B cell (primary cell): Measurements from ENCODE around the gene CBX3. TPM values are rescaled to one million over a fixed set of nuclear protein-coding genes. Genes with fewer than 3 reads are reported as not detected.
A peak's percentile ranks its signal among the peaks of the same experiment; 100 is the strongest.

ENCODE experiments used
- ATAC-seq: fragments of 200-7000 bp; cut with Tn5 transposase; one replicate; pipeline ENCODE4 v1.10.0; 2021; ENCODE audit warnings: low read depth, mild to moderate bottlenecking, moderate number of reproducible peaks, moderate library complexity
- CTCF ChIA-PET: fragments of 350-600 bp; sonication (Branson Sonifier 250); formaldehyde crosslinking; loops from one replicate; lab custom pipeline; 2021; ENCODE audit warnings: antibody characterized with exemption, inconsistent platforms; lab: Charles Lee
- POLR2A ChIA-PET: fragments of 350-600 bp; sonication (Branson Sonifier 250); formaldehyde crosslinking; loops from one replicate; lab custom pipeline; 2021; ENCODE audit warnings: antibody characterized with exemption; lab: Charles Lee
- DNase-seq: peaks from one replicate; pipeline ENCODE4 v3.0.0; 2013
- H2AFZ ChIP-seq: 2 replicates; pipeline ENCODE4 v1.6.1; 2012; ENCODE audit warnings: mild to moderate bottlenecking, low read depth, low read length; ENCODE audit not compliant: insufficient read depth, poor library complexity, severe bottlenecking
- H3K27ac ChIP-seq, 2 donors: 1 replicate in 1 of 2; 2 replicates in 1 of 2; pipeline ENCODE4 v1.5.1; 2012 to 2013; ENCODE audit warnings: low read length in 2 of 2, mild to moderate bottlenecking in 2 of 2, moderate library complexity in 1 of 2
- H3K27me3 ChIP-seq, 4 experiments: fragments of 200-600 bp in 1 of 4; sonication (generic) in 1 of 4; replicated peaks in 1 of 4; 1 replicate in 2 of 4; 2 replicates in 2 of 4; pipeline versions ENCODE4 v1.6.1 to v1.7.0; 2013 to 2016; ENCODE audit warnings: low read length in 3 of 4, mild to moderate bottlenecking in 2 of 4, mixed read lengths in 1 of 4, moderate library complexity in 1 of 4; ENCODE audit not compliant: insufficient read depth in 4 of 4, control insufficient read depth in 3 of 4; ENCODE audit errors: control extremely low read depth in 1 of 4
- H3K36me3 ChIP-seq, 2 experiments: replicated peaks in 1 of 2; 1 replicate in 1 of 2; 2 replicates in 1 of 2; pipeline versions ENCODE4 v1.6.1 to v1.7.1; 2013; ENCODE audit warnings: low read length in 1 of 2; ENCODE audit not compliant: insufficient read depth in 2 of 2, control insufficient read depth in 1 of 2; ENCODE audit errors: control extremely low read depth in 1 of 2, extremely low read depth in 1 of 2
- H3K4me1 ChIP-seq, 2 donors: fragments of 200-600 bp in 1 of 2; sonication (generic) in 1 of 2; 1 replicate in 1 of 2; 2 replicates in 1 of 2; pipeline versions ENCODE4 v1.5.1 to v1.6.1; 2013 to 2017; ENCODE audit warnings: low read length in 2 of 2; ENCODE audit not compliant: control insufficient read depth in 2 of 2, insufficient read depth in 2 of 2
- H3K4me2 ChIP-seq: replicated peaks from 2 replicates; pipeline ENCODE3; 2012; ENCODE audit warnings: mild to moderate bottlenecking, low read depth, low read length; ENCODE audit not compliant: poor library complexity, severe bottlenecking
- H3K4me3 ChIP-seq, 5 experiments: fragments of 200-600 bp in 1 of 5; sonication (generic) in 1 of 5; 1 replicate in 3 of 5; 2 replicates in 2 of 5; pipeline versions ENCODE4 v1.5.1 to v1.7.0; 2011 to 2016; ENCODE audit warnings: low read length in 4 of 5, mild to moderate bottlenecking in 4 of 5, low read depth in 2 of 5, control low read depth in 1 of 5, moderate library complexity in 1 of 5; ENCODE audit not compliant: insufficient read depth in 1 of 5; ENCODE audit errors: control extremely low read depth in 1 of 5, extremely low read depth in 1 of 5
- H3K79me2 ChIP-seq: fragments of 200-600 bp; sonication (generic); one replicate; pipeline ENCODE4 v1.6.0; 2016; ENCODE audit warnings: low read length; ENCODE audit not compliant: control insufficient read depth, insufficient read depth
- H3K9ac ChIP-seq: fragments of 200-600 bp; sonication (generic); 2 replicates; pipeline ENCODE4 v1.6.1; 2017; ENCODE audit warnings: mild to moderate bottlenecking, low read length, moderate library complexity
- H3K9me3 ChIP-seq, 3 donors: one replicate each; pipeline versions ENCODE4 v1.6.1 to v1.7.1; 2013; ENCODE audit warnings: low read length in 2 of 3; ENCODE audit not compliant: control insufficient read depth in 2 of 3, insufficient read depth in 1 of 3; ENCODE audit errors: control extremely low read depth in 1 of 3
- H4K20me1 ChIP-seq: 2 replicates; pipeline ENCODE4 v1.6.0; 2012; ENCODE audit warnings: mild to moderate bottlenecking, low read length; ENCODE audit not compliant: insufficient read depth, control insufficient read depth, poor library complexity, severe bottlenecking
- H3K27ac Mint-ChIP-seq: one replicate; pipeline ENCODE4 v1.8.0; 2021; ENCODE audit warnings: mixed read lengths
- H3K27me3 Mint-ChIP-seq: one replicate; pipeline ENCODE4 v1.8.0; 2021; ENCODE audit warnings: mixed read lengths
- H3K4me1 Mint-ChIP-seq: one replicate; pipeline ENCODE4 v1.8.0; 2021; ENCODE audit warnings: mixed read lengths
- H3K4me3 Mint-ChIP-seq: one replicate; pipeline ENCODE4 v1.8.0; 2021; ENCODE audit warnings: mixed read lengths
- H3K9me3 Mint-ChIP-seq: one replicate; pipeline ENCODE4 v1.8.0; 2022; ENCODE audit warnings: mixed read lengths; ENCODE audit not compliant: insufficient read depth
- CTCF ChIP-seq: fragments of 200-600 bp; IDR thresholded peaks from one replicate; pipeline ENCODE4 v1.8.0; 2022; ENCODE audit warnings: antibody characterized with exemption, mild to moderate bottlenecking
- EZH2 ChIP-seq: IDR thresholded peaks from 2 replicates; pipeline ENCODE4 v1.6.1; 2012; ENCODE audit warnings: borderline replicate concordance, low read depth, mild to moderate bottlenecking, moderate library complexity, low read length; ENCODE audit not compliant: insufficient read depth, poor library complexity, severe bottlenecking
- whole genome bisulfite sequencing: methylation state at CpG from one replicate; pipeline ENCODE4 v1.1.5; 2013; ENCODE audit warnings: missing lambda C conversion rate; ENCODE audit not compliant: insufficient coverage; 5-methylcytosine and 5-hydroxymethylcytosine counted together
- intact Hi-C: fragments of 100-400 bp; cut with micrococcal nuclease; formaldehyde crosslinking; loops from one replicate; pipeline ENCODE4 v1.10.0; 2022
- polyA plus RNA-seq: library from polyadenylated mRNA; depleted of rRNA; stranded (reverse); fragments of >200 nt; gene quantifications from 2 replicates; pipeline ENCODE4 v1.2.3, GENCODE V29; 2012
- total RNA-seq, 2 donors: library from RNA; stranded (reverse); fragments of 120-200 nt in 1 of 2; gene quantifications; 1 replicate in 1 of 2; 2 replicates in 1 of 2; pipeline versions ENCODE4 v1.2.3 to v1.2.4, GENCODE V29; 2013 to 2022

CBX3 gene
- total and polyA plus RNA-seq, 2 donors (not counting 1 experiment from before 2014, with no cell fraction given), result 43.9 to 126 TPM

- intact Hi-C loops, result loop anchor here (1.0 to 10.0 kb wide), 7 partner anchors 46 to 965 kb away; partner anchors contain the start of gene HOXA9
- Mint-ChIP-seq H3K4me3 (peak overlapping the region; percentile 99), H3K27me3 (no peaks in the 10 kb centered on the region), H3K4me1 (peaks cover 52% of the 10 kb centered on the region), H3K27ac (peak overlapping the region; percentile 100), H3K9me3 (no peaks in the 10 kb centered on the region)
- peak overlapping the region; percentile 100 for H3K9ac ChIP-seq
- no peaks in the 10 kb centered on the region for H3K27me3 ChIP-seq
- H3K4me2 ChIP-seq, result peak overlapping the region; percentile 82
- ChIA-PET CTCF (interaction anchor here (0.7 to 9.6 kb wide), 24 partner anchors 11 to 305 kb away, joined by 3 to 114 read pairs (median 8); partner anchors contain the start of genes NFE2L3 and SNX10), POLR2A (interaction anchor here (0.7 to 3.3 kb wide), 15 partner anchors 11 to 1541 kb away, joined by 3 to 23 read pairs (median 5); partner anchors contain the start of gene NFE2L3)
- H3K27ac ChIP-seq, result peak overlapping the region; percentile 97 to 99
- peak overlapping the region; percentile 29 for H2AFZ ChIP-seq
- H3K9me3 ChIP-seq, result no peaks in the 10 kb centered on the region
- no peak for TF ChIP-seq EZH2
- no peak for TF ChIP-seq CTCF
- H3K79me2 ChIP-seq, result peaks cover 85% of the 10 kb centered on the region
- H3K36me3 ChIP-seq, result peaks cover 0 to 44% of the 10 kb centered on the region in 2 experiments
- ATAC-seq (no peak), DNase-seq (no peak)
- peaks cover 63% of the 10 kb centered on the region for H4K20me1 ChIP-seq
- H3K4me1 ChIP-seq, result peaks cover 42 to 48% of the 10 kb centered on the region in 2 donors
- WGBS, result 0% methylated on average over 30 of the region's 36 CpGs
- peak overlapping the region; percentile 80 to 100 (median 100) for H3K4me3 ChIP-seq
Observed at GRCh38 chr7:26199301-26200037, 2.1 kb upstream of the CBX3 start.
